H1 (cell line): ENCODE results near the gene MIPOL1. TPM values are rescaled to one million over a fixed set of nuclear protein-coding genes. Genes with fewer than 3 reads are reported as not detected.

Source experiments
- CHD2 ChIP-seq: IDR thresholded peaks from 2 replicates; pipeline ENCODE4 v1.6.1; 2012; ENCODE audit warnings: low read length, improper control_type of control experiment
- KDM1A ChIP-seq: fragments of 200-600, 300-600 bp; sonication (generic); IDR thresholded peaks from 2 replicates; pipeline ENCODE4 v1.7.1; 2016; ENCODE audit warnings: mild to moderate bottlenecking, low read length, borderline replicate concordance
- NRF1 ChIP-seq: IDR thresholded peaks from 2 replicates; pipeline ENCODE4 v1.6.1; 2011; ENCODE audit warnings: mild to moderate bottlenecking, low read depth, low read length, improper control_type of control experiment
- RAD21 ChIP-seq, 2 experiments: IDR thresholded peaks in 1 of 2; conservative IDR thresholded peaks in 1 of 2; 2 replicates each; pipeline ENCODE4 v1.6.1; 2011; ENCODE audit warnings: low read depth in 2 of 2, low read length in 2 of 2, improper control_type of control experiment in 1 of 2, inconsistent platforms in 1 of 2, mild to moderate bottlenecking in 1 of 2, moderate library complexity in 1 of 2
- TAF7 ChIP-seq: optimal IDR thresholded peaks from 2 replicates; pipeline ENCODE3; 2011; ENCODE audit warnings: low read depth, mild to moderate bottlenecking, inconsistent platforms, low read length, moderate library complexity, borderline replicate concordance
- polyA plus RNA-seq, 7 experiments: library from polyadenylated mRNA; depleted of rRNA in 3 of 7; stranded (reverse) in 5 of 7; unstranded in 2 of 7; fragments of >200 nt in 5 of 7; fragments of 200-250 nt in 2 of 7; gene quantifications; 1 replicate in 5 of 7; 2 replicates in 1 of 7; 4 replicates in 1 of 7; pipeline versions ENCODE4 v1.2.1 to v1.2.3, GENCODE V29; 2011 to 2013; ENCODE audit warnings: missing spikeins in 2 of 7, mixed read lengths in 2 of 7
- total RNA-seq: library from RNA; stranded (reverse); fragmentation: NEBNext Ultra II Directional; extraction: Animal tissue kit (Norgen Biotek cat#: 25700); gene quantifications from 2 replicates; pipeline ENCODE4 v1.2.1, GENCODE V29; 2021

MIPOL1 gene
- total and polyA plus RNA-seq, 2 of the 8 experiments (the other 6 are each of a cell fraction or from before 2014, with no cell fraction given) = 2.8 to 23.9 TPM

DNA sequence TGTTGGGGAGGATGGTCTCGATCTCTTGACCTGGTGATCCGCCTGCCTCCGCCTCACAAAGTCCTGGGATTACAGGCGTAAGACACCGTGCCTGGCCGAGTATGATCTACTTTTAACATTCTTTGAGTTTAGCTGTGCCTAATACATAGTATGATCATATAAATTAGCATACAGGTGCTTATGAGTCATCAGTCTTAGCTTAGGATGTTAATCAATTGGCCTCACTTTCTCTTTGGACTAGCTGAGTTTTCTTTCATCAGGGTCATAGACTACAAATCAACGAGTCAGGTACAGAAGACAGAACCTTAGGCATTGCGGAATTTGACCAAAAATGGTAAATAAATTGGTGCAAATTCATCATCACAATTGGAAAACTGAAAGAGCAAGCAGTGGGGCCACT lies 27.5 kb upstream of the MIPOL1 start (continued):
- no peak for TF ChIP-seq KDM1A
- TF ChIP-seq RAD21 (IDR thresholded peaks at IDR 0.05 in 1 of 2, conservative IDR thresholded peaks at IDR 0.05 in 1 of 2; ENCODE audit: low read depth in 2 of 2, low read length in 2 of 2) = no peak
- TF ChIP-seq CHD2 = no peak
- TF ChIP-seq NRF1 = no peak
- no peak for TF ChIP-seq TAF7
